ENCODE data around the gene SLCO1C1. TPM values are rescaled to one million over a fixed set of nuclear protein-coding genes. Genes with fewer than 3 reads are reported as not detected.

SLCO1C1 gene
- total and polyA plus RNA-seq, 9 of the 15 experiments (the other 6 are each of a cell fraction or from before 2014, with no cell fraction given) = not detected

GRCh38 chr12:20751046-20751445 is 55.9 kb downstream of the SLCO1C1 start (continued):
- TF ChIP-seq FOXP4 (CRISPR knock-in tag; IDR thresholded peaks at IDR 0.05; ENCODE audit: borderline replicate concordance) = no peak
- TF ChIP-seq ZNF408 (CRISPR knock-in tag; IDR thresholded peaks at IDR 0.05; ENCODE audit: low read depth) = no peak

GRCh38 chr12:20777420-20777819 is 82.3 kb downstream of the SLCO1C1 start:
- POLR2A ChIA-PET = no interaction called here
- FAIRE-seq = no peak
- in situ Hi-C loops (cut with MboI) = no loop called here
- ATAC-seq = no peak
- TF ChIP-seq XRCC3 (IDR thresholded peaks at IDR 0.05) (no peak), SIN3A (IDR thresholded peaks at IDR 0.05; ENCODE audit: borderline replicate concordance in 2 of 2, control insufficient read depth in 1 of 2, low read depth in 2 of 2, low read length in 2 of 2) (no peak)
- Histone ChIP-seq H3K4me1 (replicated peaks in 1 of 2; ENCODE audit: control insufficient read depth in 2 of 2, insufficient read depth in 2 of 2, low read length in 2 of 2) (no peaks in the 10 kb centered on the region), H3K9me3 (replicated peaks; ENCODE audit: control insufficient read depth, insufficient read depth, low read depth, low read length) (no peaks in the 10 kb centered on the region), H3K27me3 (ENCODE audit: control insufficient read depth in 2 of 2, insufficient read depth in 2 of 2, low read length in 2 of 2) (no peaks in the 10 kb centered on the region), H3K9ac (ENCODE audit: insufficient read depth in 1 of 2, low read depth in 2 of 2, low read length in 2 of 2) (no peak overlapping the region), H3K4me3 (no peak overlapping the region), H2AFZ (ENCODE audit: low read depth, low read length) (no peak overlapping the region), H4K20me1 (replicated peaks; ENCODE audit: control insufficient read depth, insufficient read depth, low read length) (no peaks in the 10 kb centered on the region), H3K27ac (ENCODE audit: extremely low read depth, low read depth, low read length) (no peak overlapping the region), H3K9me1 (ENCODE audit: control insufficient read depth, insufficient read depth, low read length) (no peaks in the 10 kb centered on the region), H3K36me3 (ENCODE audit: control insufficient read depth, insufficient read depth, low read length) (no peaks in the 10 kb centered on the region), H3K4me2 (ENCODE audit: insufficient read depth, low read length) (no peak overlapping the region), H3K79me2 (ENCODE audit: control insufficient read depth, insufficient read depth, low read length) (no peaks in the 10 kb centered on the region)
- intact Hi-C loops (cut with micrococcal nuclease) = no loop called here
- CTCF ChIA-PET (ENCODE audit: low intra/inter-chr PET ratio) = no interaction called here
- WGBS (ENCODE audit: insufficient coverage, low coverage, missing lambda C conversion rate) = 0% methylated on average over 10 of the region's 20 CpGs
- BruUV-seq (replicated peaks) = no TSS peak
- no peak for DNase-seq (ENCODE audit: extremely low read depth in 1 of 4, low spot score in 3 of 4)
